ENCODE results near the gene SUN1.

DNA sequence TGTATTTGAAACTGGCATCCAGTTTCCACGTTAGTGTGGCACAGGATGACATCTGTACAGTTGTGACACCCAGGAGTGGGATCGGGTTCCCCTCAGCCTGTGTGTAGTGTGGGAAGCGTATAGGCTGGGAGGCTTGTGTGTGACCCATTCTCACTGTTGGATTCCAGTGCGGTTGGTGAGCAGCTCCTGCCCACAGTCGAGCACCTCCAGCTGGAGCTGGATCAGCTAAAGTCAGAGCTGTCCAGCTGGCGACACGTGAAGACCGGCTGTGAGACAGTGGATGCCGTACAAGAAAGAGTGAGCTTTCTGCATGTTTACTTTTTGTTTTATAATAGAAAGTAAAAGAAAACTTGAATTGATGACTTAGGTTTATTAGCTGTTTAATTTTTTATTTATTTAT is 25.4 kb downstream of the SUN1 start:
- TF ChIP-seq, protein P1, sequence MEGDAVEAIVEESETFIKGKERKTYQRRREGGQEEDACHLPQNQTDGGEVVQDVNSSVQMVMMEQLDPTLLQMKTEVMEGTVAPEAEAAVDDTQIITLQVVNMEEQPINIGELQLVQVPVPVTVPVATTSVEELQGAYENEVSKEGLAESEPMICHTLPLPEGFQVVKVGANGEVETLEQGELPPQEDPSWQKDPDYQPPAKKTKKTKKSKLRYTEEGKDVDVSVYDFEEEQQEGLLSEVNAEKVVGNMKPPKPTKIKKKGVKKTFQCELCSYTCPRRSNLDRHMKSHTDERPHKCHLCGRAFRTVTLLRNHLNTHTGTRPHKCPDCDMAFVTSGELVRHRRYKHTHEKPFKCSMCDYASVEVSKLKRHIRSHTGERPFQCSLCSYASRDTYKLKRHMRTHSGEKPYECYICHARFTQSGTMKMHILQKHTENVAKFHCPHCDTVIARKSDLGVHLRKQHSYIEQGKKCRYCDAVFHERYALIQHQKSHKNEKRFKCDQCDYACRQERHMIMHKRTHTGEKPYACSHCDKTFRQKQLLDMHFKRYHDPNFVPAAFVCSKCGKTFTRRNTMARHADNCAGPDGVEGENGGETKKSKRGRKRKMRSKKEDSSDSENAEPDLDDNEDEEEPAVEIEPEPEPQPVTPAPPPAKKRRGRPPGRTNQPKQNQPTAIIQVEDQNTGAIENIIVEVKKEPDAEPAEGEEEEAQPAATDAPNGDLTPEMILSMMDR (conservative IDR thresholded peaks at IDR 0.05; ENCODE audit: low read length): no peak
- no peak for TF ChIP-seq EZH2phosphoT487 (IDR thresholded peaks at IDR 0.05; ENCODE audit: borderline replicate concordance, low read depth, low read length)
